G401.6 (cell line): ENCODE results near the gene COPS4.
"Not testable (repeated sequence)": the region's sequence is repeated elsewhere in the genome, so short reads cannot be mapped to it uniquely, and the experiment has no call there.

Experiments
- FAIRE-seq: peaks from 2 replicates; lab custom pipeline; 2012; peaks lifted over from hg19 to GRCh38; lab: Jason Lieb, UNC

Gene COPS4

GRCh38 chr4:83024233-83024632 is 10.8 kb upstream of the COPS4 start:
- FAIRE-seq: no peak

DNA sequence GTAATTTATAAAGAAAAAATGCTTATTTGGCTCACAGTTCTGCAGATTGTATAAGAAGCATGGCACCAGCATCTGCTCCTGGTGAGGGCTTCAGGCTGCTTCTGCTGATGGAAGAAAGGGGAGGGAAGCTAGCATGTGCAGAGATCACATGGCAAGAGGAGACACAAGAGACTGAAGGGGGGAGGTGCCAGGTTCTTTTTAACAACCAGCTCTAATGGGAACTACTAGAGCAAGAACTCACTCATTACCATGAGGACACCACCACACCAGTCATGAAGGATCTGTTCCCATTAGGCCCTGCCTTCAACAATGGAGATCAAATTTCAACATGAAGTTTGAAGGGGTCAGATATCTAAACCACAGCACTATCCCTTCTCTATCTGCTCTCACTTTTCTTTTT is 9.4 kb upstream of the COPS4 start:
- FAIRE-seq: no peak

- FAIRE-seq: no peak
Measured at GRCh38 chr4:83028976-83029375, 6.0 kb upstream of the COPS4 start.

DNA sequence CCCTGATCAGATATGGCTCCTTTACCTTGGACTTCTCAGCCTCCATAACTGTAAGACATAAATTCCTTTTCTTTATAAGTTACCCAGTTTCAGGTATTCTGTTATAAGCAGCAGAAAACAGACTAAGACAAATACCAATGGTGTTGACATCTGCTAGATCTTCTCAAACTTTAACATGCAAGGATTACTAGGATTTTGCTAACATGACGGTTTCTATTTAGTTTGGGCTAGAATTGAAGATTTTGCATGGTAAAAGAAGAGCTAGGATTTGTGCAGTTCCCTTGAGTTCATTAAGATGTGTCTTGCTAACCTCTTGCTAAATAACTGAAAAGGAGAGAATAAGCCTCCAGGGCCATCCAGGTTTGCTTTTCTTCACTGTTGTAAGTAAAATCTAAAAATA is 5.3 kb upstream of the COPS4 start:
- FAIRE-seq: no peak

DNA sequence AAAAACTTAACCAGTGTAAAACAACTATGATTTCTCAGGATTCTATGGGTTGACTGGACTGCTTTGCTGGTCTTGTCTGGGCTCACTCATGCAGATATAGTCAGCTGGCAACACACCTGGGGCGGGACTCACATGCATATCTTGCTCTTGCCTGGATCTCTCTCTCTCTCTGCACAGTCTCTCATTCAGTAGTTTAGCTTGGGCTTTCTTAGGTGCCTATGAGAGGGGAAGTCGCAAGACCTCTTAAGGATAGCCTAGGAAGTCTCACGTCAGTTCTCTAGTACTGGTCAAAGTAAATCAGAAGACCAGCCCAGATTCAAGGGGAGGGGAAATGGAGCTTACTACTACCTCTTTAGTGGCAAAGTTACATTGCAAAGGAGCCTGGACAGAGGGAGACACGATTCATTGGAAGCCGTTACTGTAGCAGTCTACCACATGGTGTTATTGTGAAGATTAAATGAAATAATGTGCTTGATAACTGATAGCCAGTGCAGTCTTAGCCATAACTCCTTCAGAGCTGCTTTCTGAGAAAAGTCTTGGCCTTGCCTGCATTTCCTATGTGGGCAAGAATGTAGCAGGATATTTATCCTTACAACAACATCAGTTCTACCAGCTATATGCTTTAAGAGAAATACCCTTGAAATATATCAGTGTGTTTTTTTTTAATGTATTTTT is 2.1 kb downstream of the COPS4 start:
- no peak for FAIRE-seq

- no peak for FAIRE-seq
Measured at GRCh38 chr4:83040269-83040668, 5.3 kb downstream of the COPS4 start.

GRCh38 chr4:83043157-83043556 is 8.2 kb downstream of the COPS4 start:
- FAIRE-seq: not testable (repeated sequence)

DNA sequence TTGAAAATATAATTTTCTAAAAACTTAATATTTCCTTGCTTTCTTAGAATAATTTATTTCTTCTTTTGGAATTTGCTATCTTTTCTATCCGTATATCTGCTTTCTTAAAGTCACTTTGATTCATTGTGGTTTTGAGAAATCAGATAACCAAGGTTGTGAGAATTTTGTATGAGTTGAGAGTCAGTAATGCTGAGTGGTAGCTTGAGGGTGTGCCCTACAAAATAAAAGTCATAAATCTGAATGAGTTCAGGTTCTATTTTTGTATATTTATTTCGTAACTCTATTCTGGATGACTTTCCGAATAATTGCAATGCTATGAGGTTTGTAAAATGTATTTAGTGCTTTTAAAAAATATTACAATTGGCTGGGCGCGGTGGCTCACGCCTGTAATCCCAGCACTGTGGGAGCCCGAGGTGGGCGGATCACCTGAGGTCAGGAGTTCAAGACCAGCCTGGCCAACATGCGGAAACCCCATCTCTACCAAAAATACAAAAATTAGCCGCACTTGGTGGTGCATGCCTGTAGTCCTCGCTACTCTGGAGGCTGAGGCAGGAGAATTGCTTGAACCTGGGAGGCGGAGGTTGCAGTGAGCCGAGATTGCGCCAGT is 8.9 kb downstream of the COPS4 start:
- no peak for FAIRE-seq

GRCh38 chr4:83046693-83047473 is 11.9 kb downstream of the COPS4 start:
- FAIRE-seq: peak; percentile 37

- FAIRE-seq: not testable (repeated sequence)
Measured at GRCh38 chr4:83048781-83049180, 13.8 kb downstream of the COPS4 start.

- FAIRE-seq: no peak
Measured at GRCh38 chr4:83054928-83055327, 19.9 kb downstream of the COPS4 start.

- no peak for FAIRE-seq
Measured at GRCh38 chr4:83062739-83063138, 27.8 kb downstream of the COPS4 start.

DNA sequence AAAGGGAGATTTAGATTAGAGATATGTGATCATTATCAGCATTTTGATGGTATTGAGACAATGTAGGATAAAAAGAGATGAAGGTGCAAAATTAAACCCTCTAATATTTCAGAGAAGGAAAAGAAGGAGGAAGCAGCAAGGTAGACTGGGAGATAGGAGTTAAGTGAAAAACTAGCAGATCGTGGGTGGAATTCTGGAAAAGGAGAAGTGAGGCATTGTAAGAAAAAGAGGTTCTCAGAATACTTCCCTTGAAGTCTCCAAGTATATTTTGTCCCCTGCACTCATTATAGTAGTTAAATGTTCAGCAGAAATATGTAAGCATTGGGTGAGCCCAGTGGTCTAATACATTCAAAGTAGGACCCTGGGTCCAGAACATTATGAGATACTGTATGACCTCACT is 30.3 kb downstream of the COPS4 start:
- FAIRE-seq: no peak

DNA sequence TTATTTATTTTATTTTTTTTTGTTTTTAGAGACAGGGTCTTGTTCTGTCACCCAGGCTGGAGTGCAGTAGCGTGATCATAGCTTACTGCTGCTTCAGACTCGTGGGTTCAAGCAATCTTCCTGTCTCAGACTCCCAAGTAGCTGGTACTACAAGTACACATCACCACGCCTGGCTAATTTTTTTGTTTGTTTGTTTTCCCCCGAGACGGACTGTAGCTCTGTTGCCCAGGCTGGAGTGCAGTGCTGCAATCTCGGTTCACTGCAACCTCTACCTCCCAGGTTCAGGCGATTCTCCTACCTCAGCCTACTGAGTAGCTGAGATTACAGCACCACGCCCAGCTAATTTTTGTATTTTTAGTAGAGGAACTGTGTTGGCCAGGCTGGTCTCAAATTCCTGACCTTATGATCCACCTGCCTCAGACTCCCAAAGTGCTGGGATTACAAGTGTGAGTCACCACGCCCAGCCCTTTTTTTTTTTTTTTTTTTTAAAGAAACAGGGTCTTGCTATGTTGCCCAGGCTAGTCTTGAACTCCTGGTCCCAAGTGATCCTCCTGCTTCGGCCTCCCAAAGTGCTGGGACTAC is 32.2 kb downstream of the COPS4 start:
- FAIRE-seq: no peak

GRCh38 chr4:83071116-83071515 is 36.1 kb downstream of the COPS4 start:
- no peak for FAIRE-seq

GRCh38 chr4:83074086-83074704 is 39.2 kb downstream of the COPS4 start:
- peak; percentile 98 for FAIRE-seq

- FAIRE-seq: not testable (repeated sequence)
Measured at GRCh38 chr4:83074783-83075182, 39.8 kb downstream of the COPS4 start.

DNA sequence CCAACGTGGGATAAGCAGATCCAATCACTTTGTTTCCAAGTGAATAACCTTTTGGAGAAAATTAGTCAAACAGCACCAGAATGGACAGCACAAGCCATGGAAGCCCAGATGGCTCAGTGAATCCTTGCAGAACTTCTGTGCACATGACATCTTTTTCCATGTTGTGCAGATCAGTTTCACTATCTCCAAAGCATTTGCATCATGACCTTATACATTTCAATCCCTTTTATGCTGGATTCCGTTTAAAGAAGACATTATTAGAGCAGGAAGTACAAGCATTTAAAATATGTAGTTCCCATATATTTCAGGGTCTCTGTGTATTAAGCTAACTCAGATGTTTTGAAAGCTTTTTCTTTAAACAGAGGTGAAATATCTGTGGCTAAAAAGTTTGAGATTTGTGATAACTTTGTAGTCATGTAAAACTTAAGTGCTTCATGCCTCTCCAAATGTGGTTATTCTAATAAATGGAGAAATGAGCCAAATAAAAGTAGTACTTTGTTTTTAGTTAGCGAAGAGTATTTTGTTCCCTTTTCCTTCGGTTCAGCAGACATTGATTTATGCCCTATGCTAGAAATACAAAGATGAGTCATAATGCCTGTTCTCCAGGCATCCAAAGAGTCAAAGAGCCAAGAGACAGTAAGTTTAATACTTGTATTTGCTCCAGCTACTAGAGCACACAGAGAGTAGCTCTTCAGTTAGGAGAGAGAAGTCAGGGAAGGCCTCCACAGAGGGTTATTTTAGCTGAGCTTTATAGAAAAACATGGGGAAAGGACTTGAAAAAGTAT is 40.5 kb downstream of the COPS4 start:
- peak; percentile 3 for FAIRE-seq

- FAIRE-seq: no peak
Measured at GRCh38 chr4:83080561-83080960, 45.6 kb downstream of the COPS4 start.

GRCh38 chr4:83082777-83083176 is 47.8 kb downstream of the COPS4 start:
- FAIRE-seq: no peak

DNA sequence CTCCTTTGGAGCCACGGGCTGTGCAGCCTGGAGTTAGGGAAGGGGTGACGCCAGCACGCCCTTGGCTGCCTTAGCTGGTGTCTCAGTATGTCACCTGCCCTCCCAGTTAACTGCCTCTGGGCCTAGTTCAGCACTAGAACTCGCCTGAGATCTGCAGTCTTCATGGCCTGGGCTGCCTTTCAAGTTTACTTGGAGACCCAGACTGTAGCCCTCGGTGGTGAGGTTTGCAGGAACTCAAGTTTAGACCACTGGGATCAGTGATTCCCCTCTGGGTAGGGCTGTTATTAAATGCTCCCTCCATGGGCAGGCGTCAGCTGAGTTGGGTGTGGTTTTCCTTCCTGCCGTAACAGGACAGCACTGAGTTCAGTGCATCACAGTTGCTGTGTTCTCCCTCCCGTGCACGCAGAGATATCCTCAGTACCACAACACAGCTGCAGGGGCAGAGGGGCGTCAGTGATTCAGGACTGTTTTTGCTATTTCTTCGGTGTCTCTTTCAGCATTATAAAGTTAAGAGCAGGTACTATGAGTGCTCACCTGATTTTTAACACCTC is 49.0 kb downstream of the COPS4 start:
- no peak for FAIRE-seq

GRCh38 chr4:83084956-83085355 is 50.0 kb downstream of the COPS4 start:
- FAIRE-seq: not testable (repeated sequence)
